Measurements from ENCODE around the gene USP24.

GRCh38 chr1:55230659-55231058 is 15.5 kb upstream of the USP24 start:
- TF ChIP-seq POLR2A (IDR thresholded peaks at IDR 0.05; ENCODE audit: low read length) (no peak), GATA1 (IDR thresholded peaks at IDR 0.05; ENCODE audit: low read depth, low read length) (no peak)

Measured in erythroblast (primary cell).